HCEC 1CT (cell line): Measurements from ENCODE around the gene RASA2.
"Not testable (repeated sequence)": the region's sequence is repeated elsewhere in the genome, so short reads cannot be mapped to it uniquely, and the experiment has no call there.

Experiments
- DNase-seq: peaks from one replicate; pipeline ENCODE4 v3.0.0-alpha.2; 2017

The RASA2 gene

GRCh38 chr3:141460097-141460704 is 26.6 kb upstream of the RASA2 start:
- DNase-seq: peak; percentile 79

GRCh38 chr3:141462176-141462859 is 24.5 kb upstream of the RASA2 start:
- no peak for DNase-seq

GRCh38 chr3:141465221-141465620 is 21.6 kb upstream of the RASA2 start:
- peak; percentile 15 for DNase-seq

GRCh38 chr3:141466633-141467169 is 20.1 kb upstream of the RASA2 start:
- DNase-seq: no peak

- no peak for DNase-seq
Measured at GRCh38 chr3:141469720-141470119, 17.1 kb upstream of the RASA2 start.

- peak; percentile 83 for DNase-seq
Measured at GRCh38 chr3:141471160-141471559, 15.7 kb upstream of the RASA2 start.

- DNase-seq: no peak
Measured at GRCh38 chr3:141476033-141476432, 10.8 kb upstream of the RASA2 start.

- peak; percentile 87 for DNase-seq
Measured at GRCh38 chr3:141477224-141477623, 9.6 kb upstream of the RASA2 start.

- no peak for DNase-seq
Measured at GRCh38 chr3:141478139-141478538, 8.7 kb upstream of the RASA2 start.

GRCh38 chr3:141478840-141479239 is 8.0 kb upstream of the RASA2 start:
- not testable (repeated sequence) for DNase-seq

- peak; percentile 90 for DNase-seq
Measured at GRCh38 chr3:141482245-141482922, 4.4 kb upstream of the RASA2 start.

- no peak for DNase-seq
Measured at GRCh38 chr3:141484701-141485287, 2.0 kb upstream of the RASA2 start.

GRCh38 chr3:141485641-141486495 is 959 bp upstream of the RASA2 start:
- DNase-seq: peak; percentile 91

GRCh38 chr3:141486496-141486745 is 406 bp upstream of the RASA2 start:
- peak; percentile 81 for DNase-seq

- DNase-seq: peak; percentile 49
Measured at GRCh38 chr3:141487521-141488252, 860 bp downstream of the RASA2 start.

- DNase-seq: no peak
Measured at GRCh38 chr3:141489203-141489602, 2.4 kb downstream of the RASA2 start.

GRCh38 chr3:141491081-141491480 is 4.3 kb downstream of the RASA2 start:
- DNase-seq: no peak

GRCh38 chr3:141491929-141492328 is 5.1 kb downstream of the RASA2 start:
- no peak for DNase-seq

GRCh38 chr3:141493184-141493583 is 6.4 kb downstream of the RASA2 start:
- DNase-seq: no peak

- DNase-seq: not testable (repeated sequence)
Measured at GRCh38 chr3:141497589-141497988, 10.8 kb downstream of the RASA2 start.

GRCh38 chr3:141498598-141499223 is 11.9 kb downstream of the RASA2 start:
- DNase-seq: no peak

- no peak for DNase-seq
Measured at GRCh38 chr3:141499284-141499683, 12.5 kb downstream of the RASA2 start.
